ENCODE measurements around the gene NCKAP5L. TPM values are rescaled to one million over a fixed set of nuclear protein-coding genes. Genes with fewer than 3 reads are reported as not detected.

NCKAP5L gene
- total and polyA plus RNA-seq, 9 donors: 2.5 to 27.3 (median 21.1) TPM

DNA sequence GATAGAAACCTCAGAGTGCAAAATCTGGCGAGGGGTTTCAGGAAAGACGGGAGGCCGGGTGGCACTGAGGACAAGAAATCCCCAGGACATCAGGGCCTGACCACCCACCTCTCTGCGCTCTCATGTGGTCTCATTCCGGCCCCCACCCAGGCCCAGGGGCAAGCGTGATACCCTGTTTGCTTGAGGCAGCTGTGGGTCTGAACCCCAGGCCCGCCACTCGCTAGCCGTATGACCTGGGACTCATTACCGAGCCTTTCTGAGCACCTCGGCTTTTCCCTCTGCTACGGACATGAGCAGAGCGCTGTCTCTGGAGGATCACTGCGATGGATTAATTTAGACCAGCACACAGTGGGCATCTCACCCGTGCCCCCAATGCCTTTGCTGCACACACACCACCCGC lies 40.2 kb upstream of the NCKAP5L start:
- no peaks in the 10 kb centered on the region for H3K9me3 ChIP-seq
- DNase-seq: peak; percentile 22 to 58 (median 48)
- H3K4me1 ChIP-seq (ENCODE audit: insufficient read depth): peaks cover 21% of the 10 kb centered on the region
- H3K4me3 ChIP-seq: no peak overlapping the region
- no peak for TF ChIP-seq POLR2A (IDR thresholded peaks at IDR 0.05)
- no peak for TF ChIP-seq EP300 (IDR thresholded peaks at IDR 0.05)
- no peak for TF ChIP-seq CTCF (IDR thresholded peaks at IDR 0.05)
- H3K27me3 ChIP-seq: no peaks in the 10 kb centered on the region
- intact Hi-C loops (cut with DNase I): loop anchor here (5.0 to 10.0 kb wide), 6 partner anchors 79 to 206 kb away; partner anchors contain the start of genes ASIC1 (in 2 of the 4) and AQP5 (in 1 of the 4)
- 63 to 64% (median 63%) methylated on average over 16 of the region's 16 CpGs for WGBS, 3 donors
- H3K27ac ChIP-seq: peak overlapping the region in 1 of 2 donors; percentile 47
- H3K36me3 ChIP-seq: no peaks in the 10 kb centered on the region

DNA sequence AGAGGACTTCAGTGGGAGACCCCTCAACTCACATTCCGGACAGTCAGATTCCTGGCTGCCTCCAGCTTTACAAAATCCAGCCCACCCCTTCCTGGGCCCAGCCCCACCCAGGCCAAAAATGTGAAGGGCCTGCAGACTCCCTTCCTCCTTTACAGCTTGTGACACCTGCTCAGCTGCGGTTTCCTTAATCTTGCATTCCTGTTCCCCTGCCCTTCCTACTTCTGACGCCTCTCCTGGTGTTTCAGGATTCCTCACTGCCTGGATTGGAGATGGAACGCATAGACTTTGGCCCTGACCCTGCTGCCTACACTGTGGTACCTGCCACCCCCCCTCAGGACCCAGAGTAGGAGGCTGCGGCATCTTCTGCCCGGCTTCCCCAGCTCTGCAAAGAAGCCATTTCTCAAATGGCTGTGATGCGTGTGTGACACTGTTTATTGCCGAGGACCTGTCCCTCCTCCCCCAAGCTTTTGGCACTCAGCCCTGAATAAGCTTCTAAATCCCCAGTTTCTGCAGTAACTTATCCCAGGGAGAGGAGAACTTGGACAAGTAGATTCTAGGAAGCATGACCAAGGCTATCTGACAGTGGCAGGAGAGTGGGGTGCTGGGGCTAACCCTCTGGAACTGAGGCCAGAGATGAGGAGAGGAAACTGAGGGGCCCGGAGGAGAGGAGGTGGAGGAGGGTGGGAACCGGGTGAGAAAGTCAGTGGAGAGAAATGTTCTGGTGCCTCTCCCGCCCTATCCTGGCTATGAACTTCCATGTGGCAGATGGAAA lies 39.5 kb upstream of the NCKAP5L start:
- H3K4me1 ChIP-seq (ENCODE audit: insufficient read depth): peaks cover 21% of the 10 kb centered on the region
- 30 to 34% (median 33%) methylated on average over 11 of the region's 11 CpGs for WGBS, 3 donors
- no peaks in the 10 kb centered on the region for H3K9me3 ChIP-seq
- no peaks in the 10 kb centered on the region for H3K36me3 ChIP-seq
- no peaks in the 10 kb centered on the region for H3K27me3 ChIP-seq
- no peak for TF ChIP-seq CTCF (IDR thresholded peaks at IDR 0.05)
- no peak for TF ChIP-seq EP300 (IDR thresholded peaks at IDR 0.05)
- no peak for TF ChIP-seq POLR2A (IDR thresholded peaks at IDR 0.05)
- peak in 1 of 5 donors; percentile 37 for DNase-seq
- peak overlapping the region in 1 of 2 donors; percentile 47 for H3K27ac ChIP-seq
- H3K4me3 ChIP-seq: no peak overlapping the region
- intact Hi-C loops (cut with DNase I): loop anchor here (1.0 to 10.0 kb wide), 7 partner anchors 80 to 207 kb away; partner anchors contain the start of genes ASIC1 (in 2 of the 4) and AQP5 (in 1 of the 4)

DNA sequence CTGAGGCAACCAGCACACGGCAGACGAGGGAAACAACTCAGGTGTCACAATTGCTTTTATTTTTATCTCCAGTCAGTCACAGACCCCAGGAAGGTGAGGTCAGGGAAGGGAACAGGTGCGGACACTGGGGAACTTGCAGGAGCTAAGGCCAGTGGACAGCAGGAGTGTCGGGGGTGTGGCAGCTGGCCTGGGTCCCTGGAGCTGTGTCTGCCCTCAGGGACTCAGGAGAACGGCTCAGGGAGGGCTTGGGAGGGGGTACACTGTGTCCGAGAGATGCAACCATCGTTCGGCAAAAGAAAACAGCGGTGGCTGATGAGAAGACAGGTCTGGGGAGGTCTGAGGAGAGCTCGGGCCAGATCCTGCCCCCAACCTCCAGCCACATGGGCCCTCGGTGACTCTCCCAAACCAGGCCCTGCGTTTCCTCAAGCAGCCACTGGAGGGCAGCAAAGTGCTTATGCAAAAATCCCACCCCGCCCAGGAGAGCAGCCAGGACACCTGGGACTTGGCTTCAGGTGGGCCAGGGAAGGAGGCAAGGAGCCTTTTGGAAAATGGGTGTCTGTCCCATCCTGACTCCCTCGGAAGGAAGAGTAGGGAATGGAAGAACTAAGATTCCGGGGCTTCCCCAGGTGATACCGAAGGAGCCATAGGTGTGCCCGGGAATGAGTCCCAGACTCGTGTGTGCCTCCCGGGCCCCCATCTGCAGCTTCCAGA lies 38.8 kb upstream of the NCKAP5L start:
- peak; percentile 65 to 86 (median 85) for DNase-seq
- H3K9me3 ChIP-seq: no peaks in the 10 kb centered on the region
- peaks cover 21% of the 10 kb centered on the region for H3K4me1 ChIP-seq (ENCODE audit: insufficient read depth)
- 23 to 25% (median 25%) methylated on average over 19 of the region's 19 CpGs for WGBS, 3 donors
- intact Hi-C loops (cut with DNase I): loop anchor here (1.0 to 10.0 kb wide), 7 partner anchors 80 to 208 kb away; partner anchors contain the start of genes ASIC1 (in 2 of the 4) and AQP5 (in 1 of the 4)
- H3K27me3 ChIP-seq: no peaks in the 10 kb centered on the region
- no peaks in the 10 kb centered on the region for H3K36me3 ChIP-seq
- TF ChIP-seq CTCF (IDR thresholded peaks at IDR 0.05): peak; percentile 87 to 90 (median 88)
- TF ChIP-seq EP300 (IDR thresholded peaks at IDR 0.05): no peak
- TF ChIP-seq POLR2A (IDR thresholded peaks at IDR 0.05): no peak
- no peak overlapping the region for H3K4me3 ChIP-seq
- no peak overlapping the region for H3K27ac ChIP-seq

GRCh38 chr12:49865782-49866135 lies 37.5 kb upstream of the NCKAP5L start:
- intact Hi-C loops (cut with DNase I): loop anchor here (5.0 to 10.0 kb wide), 6 partner anchors 82 to 209 kb away; partner anchors contain the start of genes ASIC1 (in 2 of the 4) and AQP5 (in 1 of the 4)
- 66 to 77% (median 73%) methylated on average over 8 of the region's 8 CpGs for WGBS, 3 donors
- TF ChIP-seq CTCF (IDR thresholded peaks at IDR 0.05) (no peak), POLR2A (IDR thresholded peaks at IDR 0.05) (no peak), EP300 (IDR thresholded peaks at IDR 0.05) (no peak)

More at GRCh38 chr12:49865782-49866135, 37.5 kb upstream of the NCKAP5L start:
- DNase-seq: no peak
- H3K36me3 ChIP-seq: no peaks in the 10 kb centered on the region
- no peak overlapping the region for H3K4me3 ChIP-seq
- no peaks in the 10 kb centered on the region for H3K27me3 ChIP-seq
- H3K9me3 ChIP-seq: no peaks in the 10 kb centered on the region
- peaks cover 21% of the 10 kb centered on the region for H3K4me1 ChIP-seq (ENCODE audit: insufficient read depth)
- no peak overlapping the region for H3K27ac ChIP-seq

Measured in ovary (tissue), 9 donors.